ENCODE results near the gene TMEM271. TPM values are rescaled to one million over a fixed set of nuclear protein-coding genes. Genes with fewer than 3 reads are reported as not detected.
A peak's percentile ranks its signal among the peaks of the same experiment; 100 is the strongest.

The TMEM271 gene
- total and polyA plus RNA-seq, 10 of the 15 experiments (the other 5 are each of a cell fraction or from before 2014, with no cell fraction given), result not detected

- H3K27me3 ChIP-seq (replicated peaks in 1 of 2; ENCODE audit: control insufficient read depth in 2 of 2, insufficient read depth in 2 of 2, low read length in 1 of 2), result no peaks in the 10 kb centered on the region
- FAIRE-seq (no peak), ATAC-seq (no peak), DNase-seq (ENCODE audit: low read depth, low spot score) (no peak)
- ChIA-PET RAD21 (ENCODE audit: unreplicated experiment) (no interaction called here), SMC1A (ENCODE audit: uncharacterized antibody, unreplicated experiment) (no interaction called here), CTCF (no interaction called here), POLR2A (no interaction called here)
- H4K20me1 ChIP-seq (ENCODE audit: control insufficient read depth, insufficient read depth), result no peaks in the 10 kb centered on the region
- no peak overlapping the region for H3K4me3 ChIP-seq
- no peak overlapping the region for H3K9ac ChIP-seq (ENCODE audit: control insufficient read depth, insufficient read depth, low read length)
- H2AFZ ChIP-seq (ENCODE audit: control insufficient read depth, low read depth, low read length), result no peak overlapping the region
- in situ Hi-C loops (cut with MboI), result no loop called here
- no peak overlapping the region for H3K27ac ChIP-seq (ENCODE audit: control insufficient read depth, insufficient read depth)
- BruUV-seq (replicated peaks), result no TSS peak
- no peaks in the 10 kb centered on the region for H3K36me3 ChIP-seq (ENCODE audit: control insufficient read depth in 2 of 2, insufficient read depth in 2 of 2, low read length in 1 of 2)
- H3K4me2 ChIP-seq (ENCODE audit: control insufficient read depth, insufficient read depth), result no peak overlapping the region
- H3K4me1 ChIP-seq (ENCODE audit: control insufficient read depth, insufficient read depth, low read length), result no peaks in the 10 kb centered on the region
- no peaks in the 10 kb centered on the region for H3K79me2 ChIP-seq (ENCODE audit: control insufficient read depth, insufficient read depth, low read length)
- intact Hi-C loops (cut with micrococcal nuclease; ENCODE audit: unreplicated experiment), result no loop called here
- no peaks in the 10 kb centered on the region; the same call in 2 of the 3 replicates for H3K9me3 ChIP-seq (replicated peaks; ENCODE audit: control insufficient read depth, insufficient read depth, low read length)
- WGBS (ENCODE audit: insufficient coverage, insufficient replicate concordance, low lambda C conversion rate, missing lambda C conversion rate), result 48% methylated on average over 8 of the region's 8 CpGs
- TF ChIP-seq IRF5 (IDR thresholded peaks at IDR 0.05; ENCODE audit: borderline replicate concordance) (no peak), ZNF687 (IDR thresholded peaks at IDR 0.05) (no peak), YBX1 (IDR thresholded peaks at IDR 0.05) (no peak), MYB (IDR thresholded peaks at IDR 0.05; ENCODE audit: borderline replicate concordance, low read depth, low read length) (no peak), NR2C1 (IDR thresholded peaks at IDR 0.05) (no peak), POLR2A (IDR thresholded peaks at IDR 0.05; ENCODE audit: low read depth, low read length) (no peak), SUZ12 (IDR thresholded peaks at IDR 0.05; ENCODE audit: unreplicated experiment) (no peak), HDGF (IDR thresholded peaks at IDR 0.05) (no peak), JUND (IDR thresholded peaks at IDR 0.05; ENCODE audit: low read depth, low read length) (no peak), MEF2B (IDR thresholded peaks at IDR 0.05; ENCODE audit: partially characterized antibody, poor library complexity, severe bottlenecking) (no peak), NBN (IDR thresholded peaks at IDR 0.05) (0 out of 2 replicates have a peak, but pooled peaks have one; percentile 18), TAF1 (IDR thresholded peaks at IDR 0.05; ENCODE audit: borderline replicate concordance, low read depth, low read length) (no peak), EED (IDR thresholded peaks at IDR 0.05; ENCODE audit: low read depth) (no peak), CTCF (IDR thresholded peaks at IDR 0.05 in 2 of 3, conservative IDR thresholded peaks at IDR 0.05 in 1 of 3; ENCODE audit: control insufficient read depth in 2 of 3, extremely low read depth in 1 of 3, insufficient read depth in 1 of 3, low read depth in 3 of 3, low read length in 3 of 3) (no peak), NFYB (IDR thresholded peaks at IDR 0.05; ENCODE audit: insufficient read depth, low read depth, low read length) (no peak)
These were observed 33.4 kb upstream of the TMEM271 start for GRCh38 chr4:609400-610050.
